ENCODE measurements around the gene FOXP1.

DNA sequence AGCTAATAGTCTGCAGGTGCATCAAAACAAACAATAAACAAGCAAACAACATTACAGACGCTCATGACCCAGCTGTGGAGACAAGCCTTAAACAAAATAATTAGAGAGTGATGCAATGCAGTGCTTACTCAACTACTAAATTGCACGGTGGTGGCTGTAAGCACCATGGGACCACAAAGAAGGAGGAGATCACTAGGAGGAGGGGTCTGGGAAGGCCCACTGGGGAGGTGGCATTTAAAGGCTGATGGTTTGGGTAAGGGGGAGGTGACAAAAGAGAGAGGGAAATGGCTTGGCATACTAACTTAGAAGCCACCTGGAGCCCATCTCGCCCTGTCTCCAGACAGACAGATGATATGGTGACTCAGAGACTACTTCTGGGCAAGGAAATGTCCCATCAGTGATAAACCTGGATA, 516.7 kb downstream of the FOXP1 start:
- TF ChIP-seq, protein P1, sequence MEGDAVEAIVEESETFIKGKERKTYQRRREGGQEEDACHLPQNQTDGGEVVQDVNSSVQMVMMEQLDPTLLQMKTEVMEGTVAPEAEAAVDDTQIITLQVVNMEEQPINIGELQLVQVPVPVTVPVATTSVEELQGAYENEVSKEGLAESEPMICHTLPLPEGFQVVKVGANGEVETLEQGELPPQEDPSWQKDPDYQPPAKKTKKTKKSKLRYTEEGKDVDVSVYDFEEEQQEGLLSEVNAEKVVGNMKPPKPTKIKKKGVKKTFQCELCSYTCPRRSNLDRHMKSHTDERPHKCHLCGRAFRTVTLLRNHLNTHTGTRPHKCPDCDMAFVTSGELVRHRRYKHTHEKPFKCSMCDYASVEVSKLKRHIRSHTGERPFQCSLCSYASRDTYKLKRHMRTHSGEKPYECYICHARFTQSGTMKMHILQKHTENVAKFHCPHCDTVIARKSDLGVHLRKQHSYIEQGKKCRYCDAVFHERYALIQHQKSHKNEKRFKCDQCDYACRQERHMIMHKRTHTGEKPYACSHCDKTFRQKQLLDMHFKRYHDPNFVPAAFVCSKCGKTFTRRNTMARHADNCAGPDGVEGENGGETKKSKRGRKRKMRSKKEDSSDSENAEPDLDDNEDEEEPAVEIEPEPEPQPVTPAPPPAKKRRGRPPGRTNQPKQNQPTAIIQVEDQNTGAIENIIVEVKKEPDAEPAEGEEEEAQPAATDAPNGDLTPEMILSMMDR (IDR thresholded peaks at IDR 0.05; ENCODE audit: poor library complexity, severe bottlenecking) = no peak
- no peak for TF ChIP-seq POLR2AphosphoS5 (IDR thresholded peaks at IDR 0.05)
- no peak for TF ChIP-seq EP300 (conservative IDR thresholded peaks at IDR 0.05; ENCODE audit: poor library complexity, severe bottlenecking)
- no peak for TF ChIP-seq RAD21 (conservative IDR thresholded peaks at IDR 0.05)
